AG04450 (cell line): ENCODE data around the gene NOTCH3. TPM values are rescaled to one million over a fixed set of nuclear protein-coding genes. Genes with fewer than 3 reads are reported as not detected.

ENCODE experiments used
- CTCF ChIA-PET: fragments of 300-600, 350-600 bp; formaldehyde crosslinking; extraction: SDS; loops from one replicate; lab custom pipeline; 2022; ENCODE audit warnings: antibody characterized with exemption, inconsistent platforms; lab: Charles Lee
- POLR2A ChIA-PET: fragments of 350-600 bp; formaldehyde crosslinking; extraction: SDS; loops from one replicate; lab custom pipeline; 2021; ENCODE audit warnings: antibody characterized with exemption, inconsistent platforms; lab: Yijun Ruan, JAX
- DNase-seq: peaks from one replicate; pipeline ENCODE4 v3.0.0-alpha.2; 2011; ENCODE audit warnings: low read depth, low spot score
- H3K27ac ChIP-seq: one replicate; pipeline ENCODE4 v1.5.1; 2012; ENCODE audit warnings: low read depth, low read length, control low read depth
- H3K27me3 ChIP-seq: one replicate; pipeline ENCODE4 v1.6.0; 2012; ENCODE audit warnings: low read length; ENCODE audit not compliant: control insufficient read depth, insufficient read depth
- H3K4me3 ChIP-seq: 2 replicates; pipeline ENCODE4 v1.5.1; 2011; ENCODE audit warnings: mild to moderate bottlenecking, low read depth, low read length, control low read depth
- H3K9me3 ChIP-seq: 2 replicates; pipeline ENCODE4 v1.5.1; 2012; ENCODE audit warnings: low read length; ENCODE audit not compliant: control insufficient read depth, insufficient read depth
- CTCF ChIP-seq: IDR thresholded peaks from 2 replicates; pipeline ENCODE4 v1.5.1; 2011; ENCODE audit warnings: low read depth, low read length, control low read depth, inconsistent platforms
- polyA plus RNA-seq: library from polyadenylated mRNA; depleted of rRNA; stranded (reverse); fragments of >200 nt; gene quantifications from 2 replicates; pipeline ENCODE4 v1.2.3, GENCODE V29; 2011; rRNA removed
- small RNA-seq: library from RNA; depleted of rRNA; stranded (forward); fragments of <200 nt; gene quantifications from one replicate; pipeline ENCODE3, GENCODE V24; 2012; ENCODE audit warnings: low read depth; ENCODE audit not compliant: insufficient read length

Gene NOTCH3
- polyA plus RNA-seq, 1 experiment: 8.8 TPM

GRCh38 chr19:15109768-15110417 lies 90.9 kb downstream of the NOTCH3 start:
- POLR2A ChIA-PET: no interaction called here

More at GRCh38 chr19:15109768-15110417, 90.9 kb downstream of the NOTCH3 start:
- Histone ChIP-seq H3K9me3 (peaks cover 11% of the 10 kb centered on the region), H3K4me3 (no peak overlapping the region), H3K27ac (no peak overlapping the region), H3K27me3 (no peaks in the 10 kb centered on the region)
- TF ChIP-seq CTCF: no peak
- CTCF ChIA-PET: interaction anchor here (0.8 kb wide), 1 partner anchor 10 kb away, joined by 4 read pairs; no protein-coding TSS in a partner anchor
- DNase-seq: no peak

Small RNA genes lying within 50 kb of the gene (small RNA-seq; reads per million reads assigned to genes)
- not detected for gene MIR6795
- not detected for gene RNU6-782P

Other genes with a start within 250 kb of the NOTCH3 start
- gene SLC1A6, start 221.1 kb downstream of the NOTCH3 start, polyA plus RNA-seq: not detected in 2 replicates
- not detected in 2 replicates for gene CASP14, start 151.5 kb downstream of the NOTCH3 start, polyA plus RNA-seq
- not detected in 2 replicates for gene OR1I1, start 118.8 kb downstream of the NOTCH3 start, polyA plus RNA-seq
- 30.3 and 42.3 TPM in 2 replicates for gene SYDE1, start 93.6 kb downstream of the NOTCH3 start, polyA plus RNA-seq
- not detected in 2 replicates for gene EPHX3, start 31.5 kb upstream of the NOTCH3 start, polyA plus RNA-seq
- gene BRD4, start 131.5 kb upstream of the NOTCH3 start, polyA plus RNA-seq: 7.8 and 11.5 TPM in 2 replicates
- gene AKAP8, start 178.8 kb upstream of the NOTCH3 start, polyA plus RNA-seq: 11.7 and 12.4 TPM in 2 replicates
- gene AKAP8L, start 218.0 kb upstream of the NOTCH3 start, polyA plus RNA-seq: 30.4 and 36.6 TPM in 2 replicates
- 5.8 and 9.1 TPM in 2 replicates for gene WIZ, start 249.0 kb upstream of the NOTCH3 start, polyA plus RNA-seq